ENCODE data around the gene ZSCAN5A.

- TF ChIP-seq TAF1 (IDR thresholded peaks at IDR 0.05; ENCODE audit: low read depth, low read length) (no peak), POLR2AphosphoS5 (IDR thresholded peaks at IDR 0.05; ENCODE audit: low read depth, low read length) (no peak), POLR2A (IDR thresholded peaks at IDR 0.05; ENCODE audit: low read depth, low read length) (no peak)
Observed at GRCh38 chr19:56348289-56348877, 33.7 kb upstream of the ZSCAN5A start.
